HFFc6 (cell line): ENCODE measurements around the gene SLC51A. TPM values are rescaled to one million over a fixed set of nuclear protein-coding genes. Genes with fewer than 3 reads are reported as not detected.
"Not testable (repeated sequence)": the region's sequence is repeated elsewhere in the genome, so short reads cannot be mapped to it uniquely, and the experiment has no call there.

Experiments used
- DNase-seq: peaks from one replicate; pipeline ENCODE4 v3.0.0-alpha.2; 2018
- H3K27ac Mint-ChIP-seq: 2 replicates; pipeline ENCODE4 v1.8.0; 2020; ENCODE audit warnings: mild to moderate bottlenecking, mixed read lengths
- H3K27me3 Mint-ChIP-seq: 2 replicates; pipeline ENCODE4 v1.8.0; 2021; ENCODE audit warnings: mild to moderate bottlenecking, moderate library complexity, mixed read lengths; ENCODE audit not compliant: insufficient read depth
- H3K36me3 Mint-ChIP-seq: 2 replicates; pipeline ENCODE4 v1.8.0; 2021; ENCODE audit warnings: low read depth, mixed read lengths
- H3K4me1 Mint-ChIP-seq: 2 replicates; pipeline ENCODE4 v1.8.0; 2020; ENCODE audit warnings: low read depth, mixed read lengths
- H3K4me3 Mint-ChIP-seq: 2 replicates; pipeline ENCODE4 v1.8.0; 2020; ENCODE audit warnings: mild to moderate bottlenecking, moderate library complexity, mixed read lengths
- H3K9me3 Mint-ChIP-seq: 2 replicates; pipeline ENCODE4 v1.8.0; 2020; ENCODE audit warnings: mild to moderate bottlenecking, mixed read lengths
- long read RNA-seq: library from polyadenylated mRNA; unstranded; transcript quantifications from one replicate; pipeline ENCODE4 v2.0.0, GENCODE V29; 2019
- total RNA-seq, 6 experiments: library from RNA; stranded (reverse); fragmentation: NEBNext Ultra II Directional; extraction: Animal tissue kit (Norgen Biotek cat#: 25700); gene quantifications; 2 replicates in 1 of 6; 3 replicates in 5 of 6; pipeline ENCODE4 v1.2.3, GENCODE V29; 2021
- TF ChIP-seq, protein P1 (sequence below): fragments of 200-600 bp; sonication (generic); IDR thresholded peaks from 2 replicates; pipeline ENCODE4 v1.5.0; 2021; ENCODE audit warnings: antibody characterized with exemption, mild to moderate bottlenecking

The SLC51A gene
- not detected for total RNA-seq
- long read RNA-seq, partial matches to known transcripts, result 0 of 1 reads
- long read RNA-seq, other reads (novel, unspliced or antisense), result 1 of 1 reads

DNA sequence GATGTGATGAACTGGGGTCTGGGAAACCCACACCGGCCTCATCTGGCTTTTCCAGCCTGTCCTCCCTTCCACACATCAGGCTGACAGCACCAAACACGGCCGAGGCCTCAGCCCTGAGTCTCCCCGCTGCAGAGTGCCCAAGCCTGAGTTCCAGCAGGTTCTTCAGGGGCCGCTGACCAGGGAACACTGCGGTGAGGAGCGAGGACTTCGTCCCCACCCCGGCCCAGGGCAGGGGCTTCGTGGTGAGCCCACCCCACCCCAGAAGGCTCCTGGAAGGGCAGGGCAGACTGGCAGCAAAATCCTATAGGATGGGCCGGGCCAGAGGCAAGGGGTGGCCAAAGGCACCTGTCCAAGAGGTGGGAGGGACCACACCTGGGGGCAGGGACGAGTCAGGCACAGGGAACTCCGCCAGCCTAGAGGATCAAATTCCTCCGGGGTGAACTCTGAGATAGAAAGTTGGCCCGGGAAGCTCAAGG is at the start of gene SLC51A:
Gene SLC51A, plus strand, starts transcription at position 446 of the 476 bp plus-strand sequence. CDS start 179 bp downstream, outside the sequence.
- Mint-ChIP-seq H3K4me3 (no peak within 1 kb of the TSS), H3K9me3 (no peaks in the 10 kb centered on the region), H3K36me3 (no peaks in the 10 kb centered on the region), H3K27ac (peak within 1 kb of the TSS; percentile 23; the same call in 1 of the 2 replicates), H3K27me3 (peaks cover 17% of the 10 kb centered on the region), H3K4me1 (peaks cover 11% of the 10 kb centered on the region)
- TF ChIP-seq, protein P1, sequence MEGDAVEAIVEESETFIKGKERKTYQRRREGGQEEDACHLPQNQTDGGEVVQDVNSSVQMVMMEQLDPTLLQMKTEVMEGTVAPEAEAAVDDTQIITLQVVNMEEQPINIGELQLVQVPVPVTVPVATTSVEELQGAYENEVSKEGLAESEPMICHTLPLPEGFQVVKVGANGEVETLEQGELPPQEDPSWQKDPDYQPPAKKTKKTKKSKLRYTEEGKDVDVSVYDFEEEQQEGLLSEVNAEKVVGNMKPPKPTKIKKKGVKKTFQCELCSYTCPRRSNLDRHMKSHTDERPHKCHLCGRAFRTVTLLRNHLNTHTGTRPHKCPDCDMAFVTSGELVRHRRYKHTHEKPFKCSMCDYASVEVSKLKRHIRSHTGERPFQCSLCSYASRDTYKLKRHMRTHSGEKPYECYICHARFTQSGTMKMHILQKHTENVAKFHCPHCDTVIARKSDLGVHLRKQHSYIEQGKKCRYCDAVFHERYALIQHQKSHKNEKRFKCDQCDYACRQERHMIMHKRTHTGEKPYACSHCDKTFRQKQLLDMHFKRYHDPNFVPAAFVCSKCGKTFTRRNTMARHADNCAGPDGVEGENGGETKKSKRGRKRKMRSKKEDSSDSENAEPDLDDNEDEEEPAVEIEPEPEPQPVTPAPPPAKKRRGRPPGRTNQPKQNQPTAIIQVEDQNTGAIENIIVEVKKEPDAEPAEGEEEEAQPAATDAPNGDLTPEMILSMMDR, result no peak
- DNase-seq, result no peak

DNA sequence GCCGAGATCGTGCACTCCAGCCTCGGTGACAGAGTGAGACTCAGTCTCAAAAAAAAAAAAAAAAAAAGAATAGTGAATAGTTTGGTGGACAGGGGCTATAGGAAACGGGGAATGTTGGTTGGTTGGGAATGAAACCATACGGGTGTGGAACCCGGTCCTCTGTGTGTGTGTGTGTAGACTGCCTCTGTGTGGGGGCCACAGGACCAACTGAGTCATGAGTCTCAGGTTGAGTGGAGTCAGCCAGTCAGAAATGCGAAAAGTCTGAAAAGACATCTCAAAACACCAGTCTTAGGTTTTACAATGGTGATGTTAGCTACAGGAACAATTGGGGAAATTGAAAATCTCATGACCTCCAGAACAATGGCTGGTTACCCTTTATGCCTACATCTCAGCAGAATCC is 49.6 kb upstream of the SLC51A start:
- Mint-ChIP-seq H3K27ac (no peak overlapping the region), H3K27me3 (peaks cover 8% of the 10 kb centered on the region), H3K36me3 (no peaks in the 10 kb centered on the region), H3K9me3 (no peaks in the 10 kb centered on the region), H3K4me1 (no peaks in the 10 kb centered on the region), H3K4me3 (no peak overlapping the region)
- TF ChIP-seq, protein P1, result no peak
- no peak for DNase-seq

DNA sequence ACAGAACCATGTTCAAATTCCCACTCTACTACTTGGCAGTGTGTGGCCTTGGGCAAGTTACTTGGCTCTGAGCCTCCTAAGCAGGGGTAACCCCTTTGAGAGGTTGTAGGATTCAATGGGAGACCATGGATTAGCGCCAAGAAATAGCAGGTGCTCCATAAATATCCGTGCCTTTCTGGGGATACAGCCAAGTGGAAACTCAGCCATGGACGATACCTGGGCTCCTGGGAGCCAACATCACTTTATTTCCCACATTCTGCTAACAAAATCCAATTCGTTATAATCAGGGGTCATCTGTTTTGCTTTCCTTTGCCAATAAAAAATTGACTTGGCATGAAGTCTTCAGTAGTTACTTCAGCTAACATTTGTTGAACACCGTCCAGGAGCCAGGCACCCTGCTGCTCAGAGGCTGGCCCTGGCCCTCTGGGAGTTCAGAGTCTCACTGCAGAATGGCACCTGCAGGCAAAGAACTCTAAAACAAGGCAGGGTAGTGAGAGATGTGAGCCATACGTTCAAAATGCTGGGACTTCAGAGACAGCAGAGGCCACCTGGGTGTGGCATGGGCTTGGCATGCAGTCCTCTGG is 47.4 kb upstream of the SLC51A start:
- H3K9me3 Mint-ChIP-seq, result no peaks in the 10 kb centered on the region
- DNase-seq, result no peak

DNA sequence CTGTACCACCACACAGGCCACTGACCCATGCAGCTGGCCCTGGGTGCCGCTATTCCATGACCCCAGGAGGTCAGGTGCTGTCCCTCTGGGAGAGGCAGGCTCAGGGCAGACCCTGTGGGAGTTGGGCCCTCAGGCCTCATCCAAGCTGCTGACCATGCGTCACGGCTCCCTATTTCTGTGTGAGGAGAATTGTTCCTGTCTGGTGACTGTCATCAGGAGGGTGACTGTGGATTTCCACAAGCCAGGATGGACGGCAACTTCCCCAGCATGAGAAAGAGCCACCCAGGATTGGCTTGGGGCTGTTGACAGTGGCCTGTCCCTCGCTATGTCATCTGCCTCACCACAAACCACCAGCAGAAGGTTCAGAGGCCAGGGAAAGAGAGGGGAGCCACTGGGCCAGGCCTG is 46.5 kb upstream of the SLC51A start:
- H3K9me3 Mint-ChIP-seq, result no peaks in the 10 kb centered on the region
- no peak for DNase-seq
- TF ChIP-seq, protein P1, result no peak

More for the DNA sequence above, 47.4 kb upstream of the SLC51A start:
- Mint-ChIP-seq H3K4me1 (no peaks in the 10 kb centered on the region), H3K36me3 (no peaks in the 10 kb centered on the region), H3K4me3 (no peak overlapping the region), H3K27me3 (peaks cover 11% of the 10 kb centered on the region), H3K27ac (no peak overlapping the region)
- TF ChIP-seq, protein P1, result no peak

DNA sequence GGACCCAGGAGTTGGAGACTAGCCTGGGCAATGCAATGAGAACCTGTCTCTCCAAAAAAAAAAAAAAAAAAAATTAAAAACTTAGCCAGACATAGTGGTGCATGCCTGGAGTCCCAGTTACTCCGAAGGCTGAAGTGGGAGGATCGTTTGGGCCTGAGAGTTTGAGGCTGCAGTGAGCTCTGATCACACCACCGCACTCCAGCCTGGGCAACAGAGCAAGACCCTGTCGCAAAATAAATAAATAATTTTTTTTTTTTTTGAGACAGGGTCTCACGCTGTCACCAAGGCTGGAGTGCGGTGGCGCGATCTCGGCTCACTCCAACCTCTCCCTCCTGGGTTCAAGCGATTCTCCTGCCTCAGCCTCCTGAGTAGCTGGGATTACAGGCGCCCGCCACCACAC is 46.0 kb upstream of the SLC51A start:
- H3K4me3 Mint-ChIP-seq, H3K4me1 Mint-ChIP-seq, H3K36me3 Mint-ChIP-seq, H3K27ac Mint-ChIP-seq, DNase-seq, H3K9me3 Mint-ChIP-seq: not testable (repeated sequence)
- H3K27me3 Mint-ChIP-seq, result peaks cover 16% of the 10 kb centered on the region

More for the DNA sequence above, 46.5 kb upstream of the SLC51A start:
- H3K4me1 Mint-ChIP-seq, result no peaks in the 10 kb centered on the region
- H3K27me3 Mint-ChIP-seq, result peaks cover 13% of the 10 kb centered on the region
- H3K36me3 Mint-ChIP-seq, result no peaks in the 10 kb centered on the region
- H3K4me3 Mint-ChIP-seq, result no peak overlapping the region
- H3K27ac Mint-ChIP-seq, result no peak overlapping the region

DNA sequence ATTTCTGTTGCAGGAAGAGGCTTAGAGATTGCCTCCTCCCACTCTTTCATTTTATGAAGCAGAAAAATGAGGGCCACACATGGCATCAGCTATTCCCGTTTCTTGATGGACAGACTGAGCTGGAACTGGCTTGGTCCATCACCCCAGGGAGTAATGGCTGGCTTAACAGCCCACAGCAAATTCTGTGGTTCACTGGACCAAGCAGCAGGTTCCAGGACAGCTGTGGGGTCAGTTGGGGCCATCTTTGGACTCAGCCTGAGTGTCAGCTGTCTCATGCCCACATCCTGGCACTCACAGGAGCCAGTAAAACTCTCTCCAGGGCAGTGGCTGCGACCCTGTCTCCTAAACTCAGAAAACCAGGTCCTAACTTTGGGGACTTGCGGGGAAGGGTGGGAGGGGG is 41.7 kb upstream of the SLC51A start:
- peaks cover 6% of the 10 kb centered on the region for H3K4me1 Mint-ChIP-seq
- H3K27ac Mint-ChIP-seq, result no peak overlapping the region
- no peaks in the 10 kb centered on the region for H3K9me3 Mint-ChIP-seq
- no peak for DNase-seq
- H3K4me3 Mint-ChIP-seq, result no peak overlapping the region
- no peaks in the 10 kb centered on the region for H3K36me3 Mint-ChIP-seq
- TF ChIP-seq, protein P1, result no peak
- H3K27me3 Mint-ChIP-seq, result peaks cover 20% of the 10 kb centered on the region
